ENCODE measurements around the gene IER5L.

Gene IER5L

GRCh38 chr9:129177791-129178567, at the start of gene IER5L:
Gene IER5L (minus strand): TSS chr9:129178261. CDS start chr9:129178052, 209 bp downstream.
- DNase-seq (ENCODE audit: low read depth) = no peak

- no peak for DNase-seq (ENCODE audit: low read depth)
These were observed 49.8 kb upstream of the IER5L start for GRCh38 chr9:129227843-129228189.

- peak; percentile 59 for DNase-seq (ENCODE audit: low read depth)
These were observed 47.8 kb upstream of the IER5L start for GRCh38 chr9:129225815-129226214.

GRCh38 chr9:129225490-129225778, 47.4 kb upstream of the IER5L start:
- no peak for DNase-seq (ENCODE audit: low read depth)

- DNase-seq (ENCODE audit: low read depth) = no peak
These were observed 46.8 kb upstream of the IER5L start for GRCh38 chr9:129224618-129225489.

GRCh38 chr9:129223551-129224208, 45.6 kb upstream of the IER5L start:
- no peak for DNase-seq (ENCODE audit: low read depth)

GRCh38 chr9:129222819-129223218, 44.8 kb upstream of the IER5L start:
- DNase-seq (ENCODE audit: low read depth) = no peak

GRCh38 chr9:129221979-129222635, 44.0 kb upstream of the IER5L start:
- DNase-seq (ENCODE audit: low read depth) = no peak

GRCh38 chr9:129221233-129221632, 43.2 kb upstream of the IER5L start:
- no peak for DNase-seq (ENCODE audit: low read depth)

GRCh38 chr9:129220771-129221170, 42.7 kb upstream of the IER5L start:
- no peak for DNase-seq (ENCODE audit: low read depth)

- DNase-seq (ENCODE audit: low read depth) = no peak
These were observed 40.9 kb upstream of the IER5L start for GRCh38 chr9:129218918-129219317.

GRCh38 chr9:129218272-129218625, 40.2 kb upstream of the IER5L start:
- no peak for DNase-seq (ENCODE audit: low read depth)

- no peak for DNase-seq (ENCODE audit: low read depth)
These were observed 35.5 kb upstream of the IER5L start for GRCh38 chr9:129213551-129213950.

- no peak for DNase-seq (ENCODE audit: low read depth)
These were observed 33.6 kb upstream of the IER5L start for GRCh38 chr9:129211686-129212085.

- DNase-seq (ENCODE audit: low read depth) = no peak
These were observed 32.1 kb upstream of the IER5L start for GRCh38 chr9:129210125-129210524.

- no peak for DNase-seq (ENCODE audit: low read depth)
These were observed 31.5 kb upstream of the IER5L start for GRCh38 chr9:129209580-129209979.

- DNase-seq (ENCODE audit: low read depth) = no peak
These were observed 31.0 kb upstream of the IER5L start for GRCh38 chr9:129209109-129209508.

- DNase-seq (ENCODE audit: low read depth) = no peak
These were observed 30.4 kb upstream of the IER5L start for GRCh38 chr9:129208207-129209032.

- no peak for DNase-seq (ENCODE audit: low read depth)
These were observed 28.8 kb upstream of the IER5L start for GRCh38 chr9:129206905-129207304.

GRCh38 chr9:129206401-129206800, 28.3 kb upstream of the IER5L start:
- DNase-seq (ENCODE audit: low read depth) = no peak

GRCh38 chr9:129204840-129205239, 26.8 kb upstream of the IER5L start:
- no peak for DNase-seq (ENCODE audit: low read depth)

- DNase-seq (ENCODE audit: low read depth) = no peak
These were observed 25.5 kb upstream of the IER5L start for GRCh38 chr9:129203556-129203909.

Data from GM04503 (cell line).